Heart right ventricle (tissue), 16 donors: ENCODE measurements around the gene CRMP1. TPM values are rescaled to one million over a fixed set of nuclear protein-coding genes. Genes with fewer than 3 reads are reported as not detected.

Experiments
- ATAC-seq, 8 donors: fragments of 200-7000 bp; cut with Tn5 transposase; one replicate each; pipeline ENCODE4 v1.9.1; 2020; ENCODE audit warnings: mild to moderate bottlenecking in 8 of 8, moderate library complexity in 8 of 8, moderate number of reproducible peaks in 1 of 8
- DNase-seq, 2 donors: peaks; one replicate each; pipeline ENCODE4 v3.0.0-alpha.2; 2020
- H3K27ac ChIP-seq, 10 donors: fragments of 200-600 bp; sonication (generic) in 2 of 10; one replicate each; pipeline versions ENCODE4 v1.5.0 to v1.8.0; 2020 to 2022; ENCODE audit warnings: mild to moderate bottlenecking in 3 of 10
- H3K27me3 ChIP-seq, 7 donors: fragments of 200-600 bp; one replicate each; pipeline ENCODE4 v1.8.0; 2021 to 2022; ENCODE audit warnings: mild to moderate bottlenecking in 2 of 7
- H3K36me3 ChIP-seq, 9 donors: fragments of 200-600 bp; sonication (generic) in 1 of 9; one replicate each; pipeline versions ENCODE4 v1.5.0 to v1.8.0; 2020 to 2022; ENCODE audit warnings: mild to moderate bottlenecking in 2 of 9
- H3K4me1 ChIP-seq, 9 donors: fragments of 200-600 bp; sonication (generic) in 1 of 9; one replicate each; pipeline versions ENCODE4 v1.5.0 to v1.8.0; 2020 to 2022; ENCODE audit warnings: mild to moderate bottlenecking in 4 of 9
- H3K4me3 ChIP-seq, 10 donors: fragments of 200-600 bp; sonication (generic) in 2 of 10; one replicate each; pipeline versions ENCODE4 v1.5.0 to v1.8.0; 2020 to 2022; ENCODE audit warnings: mild to moderate bottlenecking in 7 of 10, moderate library complexity in 2 of 10
- H3K9me3 ChIP-seq, 11 donors: fragments of 200-600 bp in 10 of 11; sonication (generic) in 2 of 11; one replicate each; pipeline versions ENCODE4 v1.5.0 to v1.8.0; 2013 to 2022; ENCODE audit warnings: mild to moderate bottlenecking in 2 of 11, control low read depth in 1 of 11, moderate library complexity in 1 of 11
- WGBS, 2 donors: extraction: QIAGEN DNeasy Blood & Tissue Kit; methylation state at CpG; one replicate each; pipeline ENCODE4 v1.1.7; 2013; ENCODE audit warnings: inconsistent platforms in 1 of 2; 5-methylcytosine and 5-hydroxymethylcytosine counted together
- intact Hi-C, 10 donors: fragments of 100-400 bp; cut with DNase I; formaldehyde crosslinking; loops; one replicate each; pipeline versions ENCODE4 v1.11.1 to v1.14.2; 2022
- long read RNA-seq, 3 donors: library from polyadenylated mRNA; unstranded; transcript quantifications; one replicate each; pipeline ENCODE4 v2.0.0, GENCODE V29; 2020 to 2021
- polyA plus RNA-seq, 2 donors: library from polyadenylated mRNA; stranded (reverse); fragments of 200-250 nt; gene quantifications; one replicate each; pipeline ENCODE4 v1.2.3, GENCODE V29; 2013
- total RNA-seq, 10 donors: library from RNA; stranded (reverse); fragmentation: NEBNext Ultra II Directional in 3 of 10; extraction: Animal tissue kit (Norgen Biotek cat#: 25700) in 3 of 10; gene quantifications; one replicate each; pipeline versions ENCODE4 v1.2.1 to v1.2.4, GENCODE V29; 2021 to 2023
- TF ChIP-seq, protein P1 (sequence below), 9 donors: fragments of 200-600 bp; sonication (generic) in 2 of 9; IDR thresholded peaks; one replicate each; pipeline versions ENCODE4 v1.5.0 to v1.8.0; 2021 to 2022; ENCODE audit warnings: antibody characterized with exemption in 9 of 9, mild to moderate bottlenecking in 5 of 9, moderate library complexity in 1 of 9
- donor health status: Arrhythmogenic right ventricular cardiomyopathy.
- donor health status: ischemic (EF 13 %, LVEDD 7.1; RV severe dilation, severe dysfunction).
- donor health status: healthy with polysubstance abuse.
- donor health status: DM: no; HTN: yes; CAD: no.
- donor health status: DM: no; HTN: no; CAD: no.
- donor health status: ischemic (EF 25% LVEDD 6.9; RV normal size, moderate dysfunction).
- donor health status: ischemic (EF 25% LVEDD 5.7; RV mildly dilated, moderate dysfunction).
- donor health status: healthy.
- donor health status: DM: yes; HTN: yes; CAD: no.
- donor health status: Ischemic cardiomyopathy.
- donor health status: ischemic (EF 35%, LVEDD 5.7; RV mildly dilated, moderate dysfunction).
- donor health status: nonischemic (EF 11% LVEDD 7.7; RV severe dilation, severe dysfunction).
- donor health status: DM: yes; HTN: yes; CAD: no.
- donor health status: PGD.
- donor health status: ischemic (EF 29% LVEDD 5.4; RV normal size, mild dysfunction).
- donor health status: nonischemic (EF 23%, LVEDD 6.1; RV moderate dilation, normal function).

The CRMP1 gene
- total RNA-seq (1 to 10 TPM in 5 of 10 donors, under 1 TPM in 5; 0.40 to 1.9 (median 0.95) TPM), polyA plus RNA-seq (1 to 10 TPM in 1 of 2 donors, under 1 TPM in 1; 0.59 to 2.3 TPM)
- long read RNA-seq, donor 1, partial matches to known transcripts = 0 of 2 reads
- long read RNA-seq, donor 1, other reads (novel, unspliced or antisense) = 1 of 2 reads
- long read RNA-seq, donor 2, partial matches to known transcripts = 1 of 2 reads
- long read RNA-seq, donor 2, other reads (novel, unspliced or antisense) = 1 of 2 reads
- long read RNA-seq, donor 3 = 0 reads

DNA sequence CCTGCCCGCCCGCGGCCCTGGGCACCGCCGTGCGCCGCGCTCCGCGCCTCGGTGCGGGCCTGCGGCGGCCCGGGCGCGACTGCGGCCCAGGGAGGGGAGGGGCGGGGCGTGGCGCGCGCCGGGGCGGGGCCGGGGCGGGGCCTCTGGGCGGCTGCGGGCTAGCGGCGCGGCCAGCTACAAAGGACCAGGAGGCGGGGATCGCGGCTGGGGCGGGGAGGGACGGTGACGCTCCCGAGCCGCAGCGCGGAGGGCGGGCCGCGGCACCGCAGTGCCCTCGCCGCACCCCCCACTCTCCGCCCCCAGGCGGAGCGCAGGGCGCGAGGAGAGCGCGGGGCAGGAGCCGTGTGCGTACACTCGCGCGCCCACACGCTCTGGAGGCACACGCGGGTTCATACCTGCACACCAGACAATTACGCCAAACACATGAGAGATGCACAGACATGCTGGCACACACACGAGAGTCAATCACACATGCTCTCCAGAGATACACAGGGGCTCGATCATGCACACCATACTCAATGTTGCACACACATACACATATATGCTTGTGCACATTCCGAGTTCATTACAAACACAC, at the start of gene CRMP1:
TSS of gene CRMP1 (minus strand) at position 83 of the 577 bp plus-strand sequence. CDS start 117 bp downstream, outside the sequence.
- Histone ChIP-seq H3K4me1 (peaks cover 0 to 30% (median 13%) of the 10 kb centered on the region in 9 donors), H3K36me3 (no peaks in the 10 kb centered on the region), H3K9me3 (peaks cover 0 to 11% (median 0%) of the 10 kb centered on the region in 11 donors), H3K4me3 (peak within 1 kb of the TSS in 1 of 10 donors; percentile 26), H3K27me3 (peaks cover 43 to 98% (median 95%) of the 10 kb centered on the region in 7 donors), H3K27ac (no peak within 1 kb of the TSS)
- 3 to 6% methylated on average over 36 to 64 of the region's 67 CpGs for WGBS, 2 donors
- ATAC-seq (peak in 4 of 8 donors; percentile 22 to 42 (median 30)), DNase-seq (peak in 1 of 2 donors; percentile 34)
- intact Hi-C loops = no loop called here
- TF ChIP-seq, protein P1, sequence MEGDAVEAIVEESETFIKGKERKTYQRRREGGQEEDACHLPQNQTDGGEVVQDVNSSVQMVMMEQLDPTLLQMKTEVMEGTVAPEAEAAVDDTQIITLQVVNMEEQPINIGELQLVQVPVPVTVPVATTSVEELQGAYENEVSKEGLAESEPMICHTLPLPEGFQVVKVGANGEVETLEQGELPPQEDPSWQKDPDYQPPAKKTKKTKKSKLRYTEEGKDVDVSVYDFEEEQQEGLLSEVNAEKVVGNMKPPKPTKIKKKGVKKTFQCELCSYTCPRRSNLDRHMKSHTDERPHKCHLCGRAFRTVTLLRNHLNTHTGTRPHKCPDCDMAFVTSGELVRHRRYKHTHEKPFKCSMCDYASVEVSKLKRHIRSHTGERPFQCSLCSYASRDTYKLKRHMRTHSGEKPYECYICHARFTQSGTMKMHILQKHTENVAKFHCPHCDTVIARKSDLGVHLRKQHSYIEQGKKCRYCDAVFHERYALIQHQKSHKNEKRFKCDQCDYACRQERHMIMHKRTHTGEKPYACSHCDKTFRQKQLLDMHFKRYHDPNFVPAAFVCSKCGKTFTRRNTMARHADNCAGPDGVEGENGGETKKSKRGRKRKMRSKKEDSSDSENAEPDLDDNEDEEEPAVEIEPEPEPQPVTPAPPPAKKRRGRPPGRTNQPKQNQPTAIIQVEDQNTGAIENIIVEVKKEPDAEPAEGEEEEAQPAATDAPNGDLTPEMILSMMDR (IDR thresholded peaks at IDR 0.05) = no peak

DNA sequence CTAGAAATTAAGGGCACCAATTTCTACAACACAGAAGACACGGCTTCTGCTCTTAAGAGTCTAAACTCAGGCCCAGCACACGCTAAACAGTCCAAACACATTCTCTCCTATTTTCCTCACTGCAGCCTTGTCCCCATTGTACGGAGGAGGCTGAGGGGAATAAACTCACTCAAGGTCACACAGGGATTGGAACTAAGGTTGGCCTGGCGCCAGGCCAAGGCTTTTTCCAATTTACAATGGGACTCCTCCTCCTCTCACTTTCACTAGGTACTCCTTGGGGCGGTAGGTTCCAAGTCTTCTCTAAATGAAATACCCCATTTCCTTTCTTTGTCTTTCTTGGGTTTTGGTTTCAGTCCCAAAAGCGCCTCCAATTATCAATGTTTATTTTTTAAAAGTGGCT, 48.7 kb upstream of the CRMP1 start:
- Histone ChIP-seq H3K27ac (no peak overlapping the region), H3K4me3 (no peak overlapping the region), H3K36me3 (no peaks in the 10 kb centered on the region), H3K27me3 (peaks cover 0 to 26% (median 14%) of the 10 kb centered on the region in 7 donors), H3K4me1 (peaks cover 0 to 4% (median 0%) of the 10 kb centered on the region in 9 donors), H3K9me3 (peaks cover 0 to 17% (median 0%) of the 10 kb centered on the region in 11 donors)
- intact Hi-C loops = no loop called here
- TF ChIP-seq, protein P1 (IDR thresholded peaks at IDR 0.05) = no peak
- no peak for DNase-seq
- no peak for ATAC-seq
- 54 to 56% methylated on average over 6 of the region's 6 CpGs for WGBS, 2 donors

DNA sequence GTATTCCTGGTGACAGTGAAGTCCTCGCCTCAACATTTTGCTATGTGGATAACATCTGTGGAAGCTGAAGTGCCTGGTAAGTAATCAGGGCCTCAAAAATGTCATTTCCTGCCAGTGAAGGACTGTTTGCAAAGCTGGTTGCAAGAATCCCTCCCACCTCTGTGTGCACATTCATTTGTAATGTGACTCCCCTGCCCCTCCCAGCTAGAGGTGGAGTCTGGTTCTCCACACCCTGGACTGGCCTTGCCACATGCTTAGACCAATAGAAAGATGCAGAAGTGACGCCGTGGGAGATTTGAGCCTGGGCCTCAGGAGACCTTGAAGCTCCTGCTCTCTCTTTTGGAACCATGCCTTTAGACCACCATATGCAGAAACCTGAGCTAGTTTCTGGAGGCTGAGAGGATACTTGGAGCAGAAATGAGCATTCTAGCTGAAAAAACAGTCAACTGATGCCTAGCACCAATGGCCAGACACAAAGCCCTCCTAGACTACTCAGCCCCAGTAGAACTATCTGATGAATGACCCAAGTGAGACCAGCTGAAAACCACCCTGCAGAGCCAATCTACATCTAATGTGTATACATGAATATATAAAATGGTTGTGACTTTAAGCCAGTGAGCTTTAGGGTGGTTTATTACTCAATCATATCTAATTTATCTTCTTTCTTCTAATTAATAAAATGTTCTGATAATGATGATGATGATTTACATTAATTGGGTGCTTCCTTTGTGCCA, 47.8 kb upstream of the CRMP1 start:
- intact Hi-C loops = no loop called here
- peaks cover 0 to 4% (median 0%) of the 10 kb centered on the region in 9 donors for H3K4me1 ChIP-seq
- peaks cover 0 to 10% (median 0%) of the 10 kb centered on the region in 11 donors for H3K9me3 ChIP-seq
- DNase-seq (no peak), ATAC-seq (no peak)
- H3K27me3 ChIP-seq = peaks cover 0 to 29% (median 14%) of the 10 kb centered on the region in 7 donors
- no peak overlapping the region for H3K27ac ChIP-seq
- H3K4me3 ChIP-seq = no peak overlapping the region
- TF ChIP-seq, protein P1 (IDR thresholded peaks at IDR 0.05) = no peak
- H3K36me3 ChIP-seq = no peaks in the 10 kb centered on the region
- 51 to 58% methylated on average over 3 of the region's 3 CpGs for whole genome bisulfite sequencing, 2 donors
